GM19238 (cell line): ENCODE measurements around the gene RAB27B.
A peak's percentile ranks its signal among the peaks of the same experiment; 100 is the strongest.
"Not testable (repeated sequence)": the region's sequence is repeated elsewhere in the genome, so short reads cannot be mapped to it uniquely, and the experiment has no call there.

Experiments
- DNase-seq: peaks from one replicate; pipeline ENCODE4 v3.0.0; 2011; ENCODE audit warnings: low spot score; ENCODE audit not compliant: insufficient read length

RAB27B gene

GRCh38 chr18:54828281-54828881 lies at the start of gene RAB27B:
Gene RAB27B, plus strand, starts transcription at chr18:54828477. Its CDS starts 49,109 bp downstream, at chr18:54877586.
- peak; percentile 0 for DNase-seq

GRCh38 chr18:54780285-54780861 lies 47.9 kb upstream of the RAB27B start:
- no peak for DNase-seq

GRCh38 chr18:54780970-54781369 lies 47.3 kb upstream of the RAB27B start:
- DNase-seq = no peak

GRCh38 chr18:54783139-54783538 lies 45.1 kb upstream of the RAB27B start:
- DNase-seq = no peak

- no peak for DNase-seq
Measured at GRCh38 chr18:54786206-54786605, 42.1 kb upstream of the RAB27B start.

- DNase-seq = no peak
Measured at GRCh38 chr18:54787121-54787520, 41.2 kb upstream of the RAB27B start.

- DNase-seq = no peak
Measured at GRCh38 chr18:54787616-54788015, 40.7 kb upstream of the RAB27B start.

GRCh38 chr18:54790109-54790508 lies 38.2 kb upstream of the RAB27B start:
- no peak for DNase-seq

GRCh38 chr18:54791657-54792056 lies 36.6 kb upstream of the RAB27B start:
- DNase-seq = no peak

- DNase-seq = no peak
Measured at GRCh38 chr18:54792079-54792478, 36.2 kb upstream of the RAB27B start.

- DNase-seq = no peak
Measured at GRCh38 chr18:54794823-54795222, 33.5 kb upstream of the RAB27B start.

- no peak for DNase-seq
Measured at GRCh38 chr18:54798186-54798585, 30.1 kb upstream of the RAB27B start.

GRCh38 chr18:54801374-54801773 lies 26.9 kb upstream of the RAB27B start:
- DNase-seq = no peak

GRCh38 chr18:54802178-54802577 lies 26.1 kb upstream of the RAB27B start:
- DNase-seq = no peak

- DNase-seq = no peak
Measured at GRCh38 chr18:54802686-54803395, 25.4 kb upstream of the RAB27B start.

- DNase-seq = no peak
Measured at GRCh38 chr18:54805571-54806334, 22.5 kb upstream of the RAB27B start.

GRCh38 chr18:54806526-54806925 lies 21.8 kb upstream of the RAB27B start:
- no peak for DNase-seq

- no peak for DNase-seq
Measured at GRCh38 chr18:54807303-54807702, 21.0 kb upstream of the RAB27B start.

GRCh38 chr18:54810662-54811061 lies 17.6 kb upstream of the RAB27B start:
- DNase-seq = not testable (repeated sequence)

- no peak for DNase-seq
Measured at GRCh38 chr18:54812885-54813284, 15.4 kb upstream of the RAB27B start.

GRCh38 chr18:54813305-54813704 lies 15.0 kb upstream of the RAB27B start:
- no peak for DNase-seq

- no peak for DNase-seq
Measured at GRCh38 chr18:54813977-54814565, 14.2 kb upstream of the RAB27B start.
